Stomach (tissue), 9 donors: ENCODE data around the gene GSTO1. TPM values are rescaled to one million over a fixed set of nuclear protein-coding genes. Genes with fewer than 3 reads are reported as not detected.

Experiments used
- DNase-seq, 2 donors: peaks; one replicate each; pipeline versions ENCODE4 v3.0.0 to v3.0.0-alpha.2; 2013 to 2019
- H3K27ac ChIP-seq, 5 donors: fragments of 200-600 bp in 4 of 5; sonication (generic) in 4 of 5; one replicate each; pipeline ENCODE4 v1.5.1; 2013 to 2019; ENCODE audit warnings: mild to moderate bottlenecking in 1 of 5, moderate library complexity in 1 of 5
- H3K27me3 ChIP-seq, 3 donors: fragments of 200-600 bp; sonication (generic); one replicate each; pipeline ENCODE4 v1.5.1; 2017 to 2019; ENCODE audit warnings: mixed run types in 1 of 3
- H3K36me3 ChIP-seq, 4 donors: fragments of 200-600 bp; sonication (generic); 1 replicate in 3 of 4; 2 replicates in 1 of 4; pipeline ENCODE4 v1.5.1; 2016 to 2019
- H3K4me1 ChIP-seq, 4 donors: fragments of 200-600 bp; sonication (generic); one replicate each; pipeline ENCODE4 v1.5.1; 2016 to 2019
- H3K4me3 ChIP-seq, 4 donors: fragments of 200-600 bp; sonication (generic) in 3 of 4; one replicate each; pipeline ENCODE4 v1.5.1; 2016 to 2019; ENCODE audit warnings: mild to moderate bottlenecking in 1 of 4
- H3K9me3 ChIP-seq, 4 donors: fragments of 200-600 bp; sonication (generic); one replicate each; pipeline ENCODE4 v1.5.1; 2016 to 2019
- CTCF ChIP-seq, 7 experiments: fragments of 450-650 bp in 4 of 7; fragments of 200-600 bp in 3 of 7; sonication (generic) in 3 of 7; IDR thresholded peaks; one replicate each; pipeline ENCODE4 v1.5.1; 2016 to 2019; ENCODE audit warnings: antibody characterized with exemption in 7 of 7, control low read depth in 2 of 7, mild to moderate bottlenecking in 1 of 7
- EP300 ChIP-seq: sonication (generic); formaldehyde crosslinking; IDR thresholded peaks from one replicate; pipeline ENCODE4 v1.6.1; 2017; ENCODE audit warnings: antibody characterized with exemption
- POLR2A ChIP-seq, 4 donors: fragments of 450-650 bp; IDR thresholded peaks; one replicate each; pipeline ENCODE4 v1.6.1; 2016; ENCODE audit warnings: antibody characterized with exemption in 4 of 4, control low read depth in 2 of 4, mild to moderate bottlenecking in 1 of 4, moderate library complexity in 1 of 4
- POLR2AphosphoS5 ChIP-seq, 3 donors: sonication (generic); formaldehyde crosslinking; IDR thresholded peaks; one replicate each; pipeline ENCODE4 v1.6.1; 2016; ENCODE audit warnings: antibody characterized with exemption in 3 of 3
- WGBS, 5 donors: extraction: QIAGEN DNeasy Blood & Tissue Kit in 3 of 5; methylation state at CpG; one replicate each; pipeline versions ENCODE4 v1.1.5 to v1.1.7; 2013 to 2018; 5-methylcytosine and 5-hydroxymethylcytosine counted together
- intact Hi-C: fragments of 100-400 bp; cut with DNase I; formaldehyde crosslinking; loops from one replicate; pipeline ENCODE4 v1.15.1; 2023; ENCODE audit warnings: low total_unique reads
- polyA plus RNA-seq, 3 donors: library from polyadenylated mRNA; stranded (reverse); fragments of 200-250 nt; gene quantifications; one replicate each; pipeline ENCODE4 v1.2.3, GENCODE V29; 2013
- total RNA-seq, 5 donors: library from RNA; depleted of rRNA; stranded (reverse); fragments of >200 nt; gene quantifications; one replicate each; pipeline versions ENCODE4 v1.1.0 to v1.2.3, GENCODE V29; 2014 to 2016
- donor health status: healthy with polysubstance abuse.
- donor health status: Bipolar disorder and iron deficiency.
- donor health status: healthy.

Gene GSTO1
- total and polyA plus RNA-seq, 8 donors: 9.8 to 192 (median 76.4) TPM

- WGBS, 5 donors: 10 to 30% (median 12%) methylated on average over 30 to 42 of the region's 42 CpGs
- Histone ChIP-seq H3K27me3 (peaks cover 0 to 17% (median 5%) of the 10 kb centered on the region in 3 donors), H3K27ac (peak overlapping the region; percentile 48 to 61 (median 52)), H3K36me3 (no peaks in the 10 kb centered on the region), H3K4me3 (peak overlapping the region; percentile 41 to 57 (median 48)), H3K9me3 (no peaks in the 10 kb centered on the region), H3K4me1 (peaks cover 0 to 22% (median 8%) of the 10 kb centered on the region in 4 donors)
- DNase-seq: peak; percentile 68 to 90
- intact Hi-C loops: no loop called here
- TF ChIP-seq CTCF (IDR thresholded peaks at IDR 0.05) (peak in 5 of 7 experiments; percentile 61 to 85 (median 80)), EP300 (no peak)
These were observed 20.4 kb downstream of the GSTO1 start for GRCh38 chr10:104274762-104275721.

- Histone ChIP-seq H3K4me1 (peaks cover 0 to 22% (median 8%) of the 10 kb centered on the region in 4 donors), H3K27ac (no peak overlapping the region), H3K4me3 (peak overlapping the region in 2 of 4 donors; percentile 51 to 57), H3K36me3 (no peaks in the 10 kb centered on the region), H3K9me3 (no peaks in the 10 kb centered on the region), H3K27me3 (peaks cover 0 to 17% (median 5%) of the 10 kb centered on the region in 3 donors)
- TF ChIP-seq POLR2AphosphoS5 (IDR thresholded peaks at IDR 0.05): no peak
- no peak for TF ChIP-seq EP300
- TF ChIP-seq POLR2A (IDR thresholded peaks at IDR 0.05): no peak
- TF ChIP-seq CTCF (IDR thresholded peaks at IDR 0.05): no peak
- intact Hi-C loops: no loop called here
- DNase-seq: no peak
- 45 to 67% (median 57%) methylated on average over 1 of the region's 1 CpG for WGBS, 5 donors
These were observed 21.5 kb downstream of the GSTO1 start for GRCh38 chr10:104276192-104276591.

- Histone ChIP-seq H3K36me3 (no peaks in the 10 kb centered on the region), H3K4me3 (no peak overlapping the region), H3K27ac (no peak overlapping the region), H3K4me1 (peaks cover 0 to 22% (median 8%) of the 10 kb centered on the region in 4 donors), H3K9me3 (no peaks in the 10 kb centered on the region), H3K27me3 (peaks cover 0 to 17% (median 5%) of the 10 kb centered on the region in 3 donors)
- TF ChIP-seq POLR2A (IDR thresholded peaks at IDR 0.05) (no peak), CTCF (IDR thresholded peaks at IDR 0.05) (no peak), POLR2AphosphoS5 (IDR thresholded peaks at IDR 0.05) (no peak), EP300 (no peak)
- intact Hi-C loops: no loop called here
- 56 to 73% (median 62%) methylated on average over 2 of the region's 2 CpGs for WGBS, 5 donors
- DNase-seq: peak in 1 of 2 donors; percentile 51
These were observed 23.1 kb downstream of the GSTO1 start for GRCh38 chr10:104277785-104278184.

GRCh38 chr10:104279550-104280259, 25.0 kb downstream of the GSTO1 start:
- Histone ChIP-seq H3K4me1 (peaks cover 0 to 14% (median 5%) of the 10 kb centered on the region in 4 donors), H3K9me3 (no peaks in the 10 kb centered on the region), H3K27me3 (peaks cover 0 to 13% (median 5%) of the 10 kb centered on the region in 3 donors), H3K27ac (no peak overlapping the region), H3K4me3 (no peak overlapping the region), H3K36me3 (no peaks in the 10 kb centered on the region)
- 83 to 97% (median 92%) methylated on average over 3 of the region's 3 CpGs for WGBS, 5 donors
- TF ChIP-seq EP300 (no peak), CTCF (IDR thresholded peaks at IDR 0.05) (no peak), POLR2A (IDR thresholded peaks at IDR 0.05) (no peak), POLR2AphosphoS5 (IDR thresholded peaks at IDR 0.05) (no peak)
- no peak for DNase-seq
- intact Hi-C loops: no loop called here
